ENCODE measurements around the gene SPSB1.
"Not testable (repeated sequence)": the region's sequence is repeated elsewhere in the genome, so short reads cannot be mapped to it uniquely, and the experiment has no call there.

Gene SPSB1

DNA sequence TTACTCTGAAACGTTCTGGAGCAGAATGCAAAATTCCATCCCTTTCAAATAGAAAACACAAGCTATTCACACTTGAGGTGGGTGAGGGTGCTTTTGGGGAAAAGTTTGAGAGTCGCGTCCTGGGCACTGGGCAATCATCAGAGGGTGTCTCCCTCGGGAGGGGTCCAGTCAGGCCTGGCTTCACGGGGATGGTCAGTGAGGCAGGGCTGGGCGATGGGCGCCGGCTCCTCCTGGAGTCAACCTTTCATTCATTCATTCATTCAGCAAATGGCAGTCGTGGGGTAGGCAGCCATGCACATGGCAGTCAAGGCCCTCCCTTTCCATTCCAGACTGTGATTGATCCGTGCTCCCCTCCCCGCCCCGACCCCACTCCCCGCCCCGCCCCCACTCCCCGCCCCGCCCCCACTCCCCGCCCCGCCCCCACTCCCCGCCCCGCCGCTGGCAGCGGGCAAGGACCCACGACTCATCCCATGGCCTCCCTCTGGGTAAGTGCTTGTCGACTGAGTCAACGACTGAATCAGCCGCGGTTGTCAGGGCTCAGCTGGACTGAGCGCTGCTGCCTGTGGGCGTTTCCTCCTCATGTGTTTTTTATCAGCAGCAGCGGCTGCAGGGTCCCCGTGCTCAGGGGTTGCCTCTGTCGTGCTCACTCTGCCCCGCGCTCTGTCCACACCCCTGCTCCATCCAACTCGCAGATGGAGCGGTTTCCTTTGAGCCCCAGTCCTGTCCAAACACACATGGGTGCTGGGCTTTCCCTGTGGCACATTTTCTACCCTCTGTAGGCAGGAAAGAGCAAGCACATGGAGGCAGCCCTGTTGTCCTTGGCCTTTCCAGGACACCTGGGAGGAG, 12.5 kb upstream of the SPSB1 start:
- peak; percentile 47 to 64 for DNase-seq

DNA sequence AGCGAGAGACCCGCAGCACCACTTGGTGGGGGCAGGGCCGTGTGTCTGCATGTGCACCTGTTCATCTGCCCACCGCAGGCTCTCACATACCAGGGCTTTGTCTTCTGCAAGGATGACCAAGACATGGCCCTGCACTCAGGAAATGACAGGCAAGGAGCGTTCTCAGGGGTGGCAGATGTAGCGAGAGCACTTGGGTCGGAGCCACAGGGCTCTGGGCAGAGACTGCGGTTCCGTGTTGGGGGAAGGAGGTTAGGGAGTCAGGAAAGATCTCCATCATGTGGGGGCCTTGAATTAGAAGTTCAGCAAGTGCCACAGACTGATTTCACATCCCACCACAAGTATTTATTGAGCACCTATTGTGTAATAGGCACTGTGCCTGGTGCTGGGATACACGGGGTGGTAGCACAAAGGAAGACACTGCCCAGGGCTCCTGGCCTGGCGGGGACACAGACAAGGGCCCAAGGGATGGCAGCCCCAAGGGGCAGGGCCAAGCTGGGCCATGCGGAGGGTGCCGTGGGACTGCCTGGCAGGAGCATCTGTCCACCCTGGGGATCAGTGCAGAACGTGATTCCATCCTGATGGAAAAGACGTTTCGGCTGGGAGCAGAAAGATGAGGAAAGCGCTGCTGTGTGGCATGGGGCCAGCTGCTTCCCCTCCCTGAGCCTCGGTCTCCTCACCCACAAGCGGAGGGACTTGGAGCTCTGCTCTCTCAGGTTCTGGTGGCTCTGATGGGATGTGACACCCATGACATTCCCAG, 11.4 kb upstream of the SPSB1 start:
- DNase-seq: no peak

DNA sequence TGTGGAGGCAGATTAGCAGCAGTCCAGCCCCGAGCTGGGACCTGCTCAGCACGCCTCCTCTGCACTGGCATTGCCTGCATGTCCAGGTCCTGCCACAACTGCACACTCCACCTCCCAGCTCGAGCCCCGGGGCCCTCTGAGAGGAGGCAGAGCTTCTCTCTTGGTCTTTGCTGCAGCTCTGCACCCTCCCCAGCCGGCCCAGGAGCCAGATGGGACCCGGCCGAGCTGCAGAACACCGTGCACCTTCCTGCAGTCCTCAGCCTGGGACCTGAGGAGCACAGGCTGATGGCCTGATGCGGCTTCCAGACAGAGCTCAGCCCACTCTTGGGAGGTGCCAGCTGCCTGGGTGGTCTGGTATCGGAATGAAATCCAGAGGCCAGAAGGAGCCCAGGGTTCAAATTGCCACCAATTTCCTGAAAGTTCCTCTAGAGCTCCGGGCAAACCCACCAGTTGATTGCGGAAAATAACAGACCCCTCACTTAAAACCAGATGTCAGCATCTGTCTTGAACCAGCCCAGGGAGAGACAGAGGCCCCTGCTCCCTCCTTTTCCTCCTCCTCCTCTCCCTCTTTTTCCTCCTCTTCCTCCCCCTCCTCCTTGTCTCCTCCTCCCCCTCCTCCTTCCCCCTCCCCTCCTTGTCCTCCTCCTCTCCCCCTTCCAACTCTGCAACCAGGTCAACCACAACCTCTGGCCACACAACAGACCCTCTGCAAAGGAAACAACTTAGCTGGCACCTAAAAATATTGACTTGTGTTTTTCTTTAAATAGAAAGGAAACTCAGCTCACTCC, 10.6 kb upstream of the SPSB1 start:
- DNase-seq: no peak

GRCh38 chr1:9282696-9282955, 10.1 kb upstream of the SPSB1 start:
- no peak for DNase-seq

- no peak for DNase-seq
These were observed 8.6 kb upstream of the SPSB1 start for GRCh38 chr1:9284061-9284460.

DNA sequence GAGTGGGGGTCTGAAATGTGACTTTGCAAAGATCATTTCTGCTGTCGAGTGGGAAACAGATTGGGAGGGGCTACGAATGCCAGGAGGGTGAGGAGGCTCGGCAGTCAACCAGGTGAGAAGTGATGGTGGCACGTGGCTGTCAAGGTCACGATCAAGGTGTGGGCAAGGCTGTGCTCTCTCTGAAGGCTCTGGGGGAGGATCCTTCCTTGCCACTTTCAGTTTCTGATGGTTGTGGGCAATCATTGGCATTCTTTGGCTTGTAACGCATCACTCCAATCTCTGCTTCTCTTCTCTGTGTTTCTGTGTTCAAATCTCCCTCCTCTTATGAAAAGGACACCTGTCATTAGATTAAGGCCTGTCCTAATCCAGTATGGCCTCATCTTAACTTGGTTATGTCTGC, 6.1 kb upstream of the SPSB1 start:
- DNase-seq: no peak

DNA sequence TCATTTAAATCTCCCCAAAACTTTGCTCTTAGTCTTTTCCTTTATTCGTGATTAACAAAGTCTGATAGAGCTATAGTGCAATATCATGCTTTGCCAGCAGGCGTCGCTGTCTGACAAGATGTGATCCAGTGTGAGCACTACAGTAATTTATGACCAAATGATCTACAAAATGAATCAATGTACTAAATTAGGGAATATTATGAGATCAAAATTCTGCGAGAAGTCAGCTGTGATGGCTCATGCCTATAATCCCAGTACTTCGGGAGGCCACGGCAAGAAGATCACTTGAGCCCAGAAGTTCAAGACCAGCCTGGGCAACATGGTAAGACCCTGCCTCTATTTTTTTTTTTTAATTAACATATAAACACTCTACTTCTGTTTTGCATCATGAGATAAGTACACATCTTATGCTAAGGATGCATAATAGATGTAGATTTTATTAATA, 3.6 kb upstream of the SPSB1 start:
- DNase-seq: peak; percentile 76 to 92

DNA sequence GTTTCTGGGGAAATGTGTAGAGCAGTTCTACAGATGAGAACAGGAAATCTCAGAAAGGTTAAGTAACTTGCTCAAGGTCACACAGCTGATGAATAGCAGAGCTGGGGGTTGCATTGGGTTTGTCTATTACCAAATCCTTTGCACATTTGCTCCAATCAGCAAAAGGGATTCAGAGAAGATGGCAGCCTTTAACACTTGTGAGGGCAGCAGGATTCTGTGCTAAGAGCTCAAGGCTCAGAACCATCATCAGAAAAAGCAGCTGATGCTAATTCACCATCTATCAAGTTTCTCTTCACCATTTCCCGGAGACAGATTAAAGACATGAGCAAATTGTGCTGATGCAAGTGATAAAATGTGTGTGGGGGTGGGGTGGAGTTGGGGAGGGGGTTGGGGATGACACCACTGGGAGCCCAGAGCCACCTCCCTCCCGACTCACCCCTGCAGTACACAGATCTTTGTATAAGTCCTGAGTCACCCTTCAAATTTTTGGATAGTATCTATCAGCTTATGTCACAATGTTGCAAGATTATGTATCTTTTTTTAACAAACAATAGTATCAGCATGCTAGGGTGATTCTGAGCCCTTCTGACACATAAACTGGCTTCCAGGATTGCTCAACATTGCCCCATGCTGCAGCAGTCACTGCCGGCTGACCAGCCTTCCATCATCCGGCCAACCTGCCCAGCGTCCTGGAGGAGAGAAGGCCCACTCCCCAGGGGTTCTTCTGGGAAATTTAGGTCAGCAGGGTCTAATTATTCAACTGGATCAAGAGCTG, 2.8 kb upstream of the SPSB1 start:
- DNase-seq: peak; percentile 37 to 50

GRCh38 chr1:9291914-9292360, 757 bp upstream of the SPSB1 start:
- DNase-seq: no peak

- DNase-seq: no peak
These were observed 493 bp downstream of the SPSB1 start for GRCh38 chr1:9293241-9293532.

DNA sequence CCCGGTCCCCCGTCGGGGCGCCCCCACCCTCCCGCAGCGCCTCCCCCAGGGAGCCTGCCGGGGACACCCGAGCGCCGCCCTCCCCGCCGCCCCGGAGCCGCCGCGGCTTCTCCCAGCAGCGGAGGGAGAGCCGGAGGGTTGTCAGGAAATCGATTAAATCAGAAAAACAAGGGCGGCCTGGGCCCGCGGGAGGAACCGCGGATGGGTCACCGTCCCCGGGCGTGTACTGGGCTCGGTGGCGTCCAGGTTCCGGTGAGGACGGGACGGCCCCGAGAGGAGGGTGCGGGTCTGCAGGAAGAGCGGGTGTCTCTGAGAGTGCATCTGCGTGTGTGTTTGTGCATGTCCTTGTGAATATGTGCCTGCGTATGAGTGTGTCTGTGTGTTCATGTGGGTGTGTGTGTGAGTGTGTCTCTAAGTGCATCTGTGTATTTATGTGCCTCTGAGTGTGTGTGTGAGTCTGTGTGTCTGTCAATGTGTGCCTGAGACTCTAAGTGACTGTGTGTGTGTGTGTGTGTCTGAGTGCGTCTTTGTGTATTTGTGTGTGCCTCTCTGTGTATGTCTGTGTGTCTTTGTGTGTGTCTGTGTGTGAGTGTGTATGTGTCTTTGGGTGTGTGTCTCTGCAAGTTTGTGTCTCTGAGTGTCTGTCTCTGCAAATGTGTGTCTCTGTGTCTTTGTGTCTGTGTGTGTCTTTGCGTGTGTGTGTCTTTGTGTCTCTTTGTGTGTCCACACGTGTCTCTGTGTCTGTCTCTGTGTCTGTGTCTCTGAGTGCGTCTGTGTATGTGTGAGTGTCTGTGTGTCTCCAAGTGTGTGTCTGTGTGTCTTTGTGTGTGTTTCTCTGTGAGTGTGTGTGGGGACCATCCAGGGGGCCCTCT, 1.1 kb downstream of the SPSB1 start:
- DNase-seq: peak; percentile 27 to 30

GRCh38 chr1:9294405-9294773, 1.7 kb downstream of the SPSB1 start:
- peak in 1 of 2 donors; percentile 25 for DNase-seq

GRCh38 chr1:9294910-9295636, 2.4 kb downstream of the SPSB1 start:
- DNase-seq: no peak

GRCh38 chr1:9295884-9296283, 3.2 kb downstream of the SPSB1 start:
- DNase-seq: no peak

DNA sequence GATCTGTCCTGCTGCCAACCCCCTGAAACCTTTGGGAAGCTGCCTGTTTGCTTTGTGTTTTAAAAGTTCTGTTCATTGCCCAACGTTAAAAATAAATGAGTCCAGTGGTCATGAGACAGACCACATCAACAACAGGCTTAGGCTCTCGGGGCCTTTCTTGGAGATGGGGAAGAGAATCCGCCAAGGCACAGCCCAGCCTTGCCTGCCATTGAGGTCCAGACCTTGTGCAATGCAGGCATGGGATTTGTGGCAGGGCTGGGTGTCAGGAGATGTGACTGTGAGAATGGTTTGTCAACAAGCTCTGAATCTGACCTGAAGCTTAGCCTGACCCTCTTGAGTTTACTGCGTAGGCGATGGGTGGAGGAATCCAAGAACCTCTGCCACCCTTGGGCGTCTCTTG, 4.2 kb downstream of the SPSB1 start:
- no peak for DNase-seq

DNA sequence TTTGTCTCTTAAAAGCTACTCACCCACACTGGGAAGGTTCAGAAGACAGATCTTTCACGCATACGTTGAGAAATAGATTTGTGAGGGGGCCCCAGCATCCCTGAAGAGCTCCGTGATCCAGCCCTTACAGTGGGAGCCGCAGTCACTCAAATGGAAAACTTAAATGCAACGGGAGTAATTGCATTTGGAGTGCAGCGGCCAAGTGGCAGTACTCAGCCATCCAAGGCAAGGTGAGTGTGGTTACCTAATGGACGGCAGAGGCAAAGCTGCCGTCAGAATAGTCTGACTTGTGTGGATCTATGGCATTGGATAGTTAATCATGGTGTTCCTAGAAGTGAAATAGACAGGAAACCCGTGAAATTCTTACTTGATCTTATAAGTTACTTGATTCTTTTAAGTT, 5.1 kb downstream of the SPSB1 start:
- DNase-seq: no peak

DNA sequence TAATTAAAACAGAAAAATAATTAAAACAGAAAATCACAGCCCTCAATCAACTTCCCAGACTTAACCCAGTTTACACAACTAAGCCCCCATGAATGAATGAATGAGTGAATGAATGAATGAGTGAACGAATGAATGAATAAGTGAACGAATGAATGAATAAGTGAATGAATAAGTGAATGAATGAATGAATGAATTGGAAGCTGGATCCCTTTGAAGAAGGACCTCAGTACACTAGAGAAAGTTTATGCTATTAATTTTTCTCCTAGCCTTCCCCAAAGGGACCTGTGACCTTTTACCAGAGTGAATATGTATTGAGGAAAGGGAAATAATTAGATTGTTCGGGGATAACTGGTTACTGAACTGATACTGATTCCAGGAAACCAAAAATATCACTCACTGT, 5.6 kb downstream of the SPSB1 start:
- DNase-seq: no peak

- not testable (repeated sequence) for DNase-seq
These were observed 7.2 kb downstream of the SPSB1 start for GRCh38 chr1:9299571-9300541.

DNA sequence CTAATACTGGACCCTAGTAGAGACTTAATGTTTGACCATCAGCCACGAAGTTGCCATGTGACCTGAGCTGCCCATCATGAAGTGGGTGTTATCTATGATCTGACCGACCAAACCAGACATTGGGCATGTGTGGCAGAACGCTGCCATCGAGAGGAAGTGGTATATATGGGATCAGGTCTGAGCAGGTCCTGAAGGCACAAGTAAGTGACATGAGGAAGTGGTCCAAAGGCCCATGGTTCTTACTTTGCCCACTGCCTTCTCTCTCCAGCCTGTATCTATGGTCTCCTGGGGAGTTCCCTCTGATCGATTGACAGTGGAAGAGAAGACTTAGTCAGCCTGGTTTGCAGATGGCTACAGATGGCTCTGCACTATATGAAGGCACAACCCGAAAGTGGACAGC, 7.9 kb downstream of the SPSB1 start:
- no peak for DNase-seq
